ENCODE measurements around the gene ELL2. TPM values are rescaled to one million over a fixed set of nuclear protein-coding genes. Genes with fewer than 3 reads are reported as not detected.

The ELL2 gene
- total and polyA plus RNA-seq, 2 of the 13 experiments (the other 11 are each of a cell fraction or from before 2014, with no cell fraction given), result 78.9 to 97.1 TPM

- Histone ChIP-seq H3K27ac (ENCODE audit: extremely low read length, insufficient read depth, low read length) (no peak overlapping the region), H3K9me3 (ENCODE audit: low read length) (no peaks in the 10 kb centered on the region), H3K36me3 (replicated peaks in 1 of 2; ENCODE audit: control insufficient read depth in 1 of 2, insufficient read depth in 2 of 2, low read length in 2 of 2) (peaks cover 9 to 35% of the 10 kb centered on the region in 2 experiments), H3K79me2 (ENCODE audit: insufficient read depth, low read length) (peaks cover 100% of the 10 kb centered on the region), H3K27me3 (ENCODE audit: control insufficient read depth in 1 of 2, insufficient read depth in 2 of 2, low read length in 2 of 2) (no peaks in the 10 kb centered on the region), H2AFZ (ENCODE audit: low read length) (no peak overlapping the region), H3K4me2 (ENCODE audit: low read depth, low read length) (no peak overlapping the region), H4K20me1 (ENCODE audit: insufficient read depth, low read length) (peaks cover 98% of the 10 kb centered on the region), H3K4me3 (replicated peaks in 1 of 3; ENCODE audit: insufficient read depth in 1 of 3, low read depth in 2 of 3, low read length in 3 of 3) (no peak overlapping the region), H3K4me1 (ENCODE audit: insufficient read depth, low read length) (peaks cover 83% of the 10 kb centered on the region), H3K9ac (ENCODE audit: insufficient read depth, low read depth, low read length) (no peak overlapping the region)
- intact Hi-C loops (cut with micrococcal nuclease; ENCODE audit: unreplicated experiment), result no loop called here
- no peak for TF ChIP-seq ZNF362 (CRISPR knock-in tag; IDR thresholded peaks at IDR 0.05; ENCODE audit: borderline replicate concordance)
- TF ChIP-seq ZNF558 (CRISPR knock-in tag; IDR thresholded peaks at IDR 0.05; ENCODE audit: borderline replicate concordance), result no peak
- TF ChIP-seq ZNF512 (CRISPR knock-in tag; IDR thresholded peaks at IDR 0.05), result no peak
- peak; percentile 96 for TF ChIP-seq RBM22 (optimal IDR thresholded peaks at IDR 0.05; ENCODE audit: low read length)
- no peak for TF ChIP-seq LBX2 (CRISPR knock-in tag; IDR thresholded peaks at IDR 0.05; ENCODE audit: borderline replicate concordance)
- in situ Hi-C loops (cut with HindIII; ENCODE audit: extremely low pct_ligation_motif_present, low pct_unique_long_range_greater_than_20kb), result no loop called here
- CTCF ChIA-PET (ENCODE audit: low intra/inter-chr PET ratio, low total read pairs), result no interaction called here
- ATAC-seq (no peak), DNase-seq (ENCODE audit: low spot score) (no peak), FAIRE-seq (no peak)
- POLR2A ChIA-PET, result no interaction called here
- BruUV-seq (replicated peaks), result no TSS peak
Measured at GRCh38 chr5:95934207-95934804, 27.3 kb downstream of the ELL2 start.

Data from HepG2 (cell line).